Dermis blood vessel endothelial cell (primary cell): ENCODE data around the gene RNF207. TPM values are rescaled to one million over a fixed set of nuclear protein-coding genes. Genes with fewer than 3 reads are reported as not detected.

Source experiments
- DNase-seq: peaks from one replicate; pipeline ENCODE4 v3.0.0; 2010
- total RNA-seq: library from RNA; depleted of rRNA; stranded (reverse); fragments of >200 nt; gene quantifications from 2 replicates; pipeline ENCODE4 v1.2.3, GENCODE V29; 2014

The RNF207 gene
- total RNA-seq, 1 donor from 2014 or later, result 37.6 TPM

- no peak for DNase-seq
Measured at GRCh38 chr1:6251681-6252373, 45.9 kb downstream of the RNF207 start.

DNA sequence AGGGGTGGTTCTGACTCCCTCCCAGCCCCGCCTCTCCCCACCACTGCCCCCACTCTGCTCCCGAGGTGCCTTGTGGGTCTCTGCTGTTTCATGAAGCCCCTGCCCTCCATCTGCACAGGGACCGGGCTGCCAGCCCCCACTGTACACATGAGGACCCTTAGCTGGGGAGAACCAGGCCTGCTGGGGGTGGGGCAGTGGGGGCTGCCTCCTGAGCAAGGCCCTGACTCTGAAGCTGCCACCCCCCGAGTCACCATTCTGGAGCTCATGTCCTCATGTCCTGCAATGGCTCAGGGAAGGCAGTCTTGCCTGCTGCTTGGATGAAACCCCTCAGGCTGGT lies 46.4 kb downstream of the RNF207 start:
- DNase-seq, result no peak

GRCh38 chr1:6253380-6253779 lies 47.5 kb downstream of the RNF207 start:
- no peak for DNase-seq

- no peak for DNase-seq
Measured at GRCh38 chr1:6254691-6255090, 48.8 kb downstream of the RNF207 start.

DNA sequence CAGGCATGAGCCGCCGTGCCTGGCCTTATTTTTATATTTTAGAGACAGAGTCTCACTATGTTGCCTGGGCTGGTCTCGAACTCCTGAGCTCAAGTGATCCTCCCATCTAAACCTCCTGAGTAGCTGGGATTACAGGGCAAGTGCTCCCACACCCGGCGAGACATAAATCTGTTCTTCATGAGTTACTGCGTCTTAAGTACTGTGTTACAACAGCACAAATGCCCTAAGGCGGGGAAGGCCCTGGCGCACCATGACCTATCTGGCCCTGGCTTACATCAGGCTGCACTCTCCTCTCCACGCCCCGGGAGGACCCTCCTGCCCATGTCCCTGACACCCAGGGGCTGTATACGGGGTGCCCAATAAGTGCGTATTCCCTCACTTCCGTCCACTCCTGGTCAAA lies 50.7 kb downstream of the RNF207 start:
- DNase-seq, result no peak

DNA sequence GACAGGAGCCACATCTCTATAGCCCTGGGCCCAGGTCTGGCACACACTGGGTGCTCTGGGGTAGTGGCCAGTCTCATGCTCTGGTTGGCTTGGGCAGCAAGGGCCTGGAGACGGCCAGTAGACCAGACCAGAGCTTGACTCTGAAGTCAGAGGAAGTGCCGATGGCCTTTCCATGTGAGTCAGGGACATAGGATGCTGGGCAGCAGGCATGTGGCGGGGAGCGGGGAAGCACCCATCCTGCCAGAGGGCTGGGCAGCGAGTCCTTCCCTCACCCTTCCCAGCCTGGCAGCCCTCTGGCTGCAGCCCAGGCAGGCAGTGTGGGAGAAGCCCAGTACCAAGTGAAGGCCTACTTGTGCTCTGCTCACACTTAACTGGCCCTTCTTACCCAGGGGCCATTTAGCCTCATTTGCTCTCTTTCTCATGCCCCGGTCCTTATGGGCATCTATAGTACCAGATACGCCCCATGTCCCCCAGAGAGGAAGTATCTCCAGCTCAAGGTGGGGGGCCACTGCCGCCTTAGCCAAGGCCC lies 51.7 kb downstream of the RNF207 start:
- peak; percentile 25 for DNase-seq

DNA sequence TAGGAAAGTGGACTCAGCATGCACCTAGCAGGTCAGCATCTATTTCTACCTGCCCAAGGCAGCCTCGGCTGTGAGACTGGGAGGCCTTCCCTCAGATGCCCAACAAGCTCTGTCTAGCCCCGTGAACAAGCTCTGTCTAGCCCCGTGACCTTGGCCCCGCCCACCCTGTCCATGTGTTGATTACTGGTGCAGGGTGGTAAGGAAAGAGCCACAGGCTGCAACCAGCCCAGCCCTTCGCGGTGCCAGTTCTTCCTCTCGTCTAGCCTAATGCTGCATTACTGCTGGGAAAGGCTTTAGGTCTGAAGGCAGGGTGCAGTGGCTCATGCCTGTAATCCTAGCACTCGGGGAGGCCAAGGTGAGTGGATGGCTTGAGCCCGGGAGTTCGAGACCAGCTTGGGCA lies 52.8 kb downstream of the RNF207 start:
- no peak for DNase-seq

GRCh38 chr1:6259491-6260362 lies 53.8 kb downstream of the RNF207 start:
- peak; percentile 74 for DNase-seq

GRCh38 chr1:6260433-6260934 lies 54.6 kb downstream of the RNF207 start:
- DNase-seq, result peak; percentile 24

DNA sequence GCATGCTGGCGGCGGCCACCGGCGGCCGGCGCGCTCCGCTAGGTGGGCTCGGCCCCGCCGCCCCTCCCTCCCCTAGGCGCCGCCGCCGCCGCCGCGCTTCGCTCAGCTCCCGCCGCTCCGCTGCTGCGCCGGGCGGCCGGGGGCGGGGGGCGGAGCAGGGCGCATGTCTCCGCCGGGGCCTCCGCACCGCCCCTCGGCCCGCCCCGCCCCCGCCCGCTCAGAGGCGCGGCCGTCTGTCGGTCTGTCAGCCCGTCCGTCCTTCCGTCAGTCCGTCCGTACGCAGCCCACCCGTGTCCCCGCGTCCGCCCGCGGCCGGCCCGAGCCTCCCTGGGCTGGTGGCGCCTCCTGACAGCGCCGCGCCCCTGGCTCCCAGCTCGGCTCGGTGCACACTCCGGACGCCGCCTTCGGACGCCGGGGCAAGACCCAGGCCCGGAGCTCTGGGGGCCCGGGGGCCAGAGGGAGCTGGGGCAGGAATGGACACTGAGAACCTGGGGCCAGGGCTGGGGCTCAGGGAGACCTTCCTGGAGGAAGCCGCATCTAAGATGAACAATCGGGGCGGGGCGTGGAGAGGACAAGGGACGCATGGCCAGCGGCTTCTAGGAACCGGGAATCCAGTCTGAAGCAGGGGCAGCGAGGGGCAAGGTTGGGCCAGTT lies 55.2 kb downstream of the RNF207 start, which contains the start of gene GPR153:
Gene GPR153 (minus strand): TSS at position 138 of the 654 bp plus-strand sequence. CDS start 6,193 bp downstream, outside the sequence.
- peak; percentile 54 for DNase-seq

DNA sequence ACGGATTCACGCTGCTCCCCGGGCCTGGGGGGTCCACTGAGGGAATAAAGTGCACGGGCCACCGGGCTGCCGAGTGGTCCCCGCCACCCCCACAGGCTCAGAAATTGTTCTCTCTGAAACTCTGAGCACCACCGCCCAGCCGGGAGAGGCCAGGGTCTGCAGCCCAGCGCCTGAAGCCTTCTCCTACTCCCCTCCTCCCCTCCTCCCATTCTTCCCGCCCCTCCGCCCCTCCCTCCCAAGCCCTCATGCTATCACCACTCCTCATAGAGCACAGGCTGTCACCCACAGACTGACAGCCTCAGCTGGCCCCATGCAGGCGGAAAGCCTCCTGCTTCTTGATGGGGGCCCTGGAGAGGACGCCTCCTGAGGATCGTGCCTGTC lies 55.7 kb downstream of the RNF207 start:
- no peak for DNase-seq

- no peak for DNase-seq
Measured at GRCh38 chr1:6262555-6263420, 56.9 kb downstream of the RNF207 start.

- DNase-seq, result no peak
Measured at GRCh38 chr1:6263716-6264115, 57.8 kb downstream of the RNF207 start.

GRCh38 chr1:6265151-6265550 lies 59.2 kb downstream of the RNF207 start:
- DNase-seq, result no peak

DNA sequence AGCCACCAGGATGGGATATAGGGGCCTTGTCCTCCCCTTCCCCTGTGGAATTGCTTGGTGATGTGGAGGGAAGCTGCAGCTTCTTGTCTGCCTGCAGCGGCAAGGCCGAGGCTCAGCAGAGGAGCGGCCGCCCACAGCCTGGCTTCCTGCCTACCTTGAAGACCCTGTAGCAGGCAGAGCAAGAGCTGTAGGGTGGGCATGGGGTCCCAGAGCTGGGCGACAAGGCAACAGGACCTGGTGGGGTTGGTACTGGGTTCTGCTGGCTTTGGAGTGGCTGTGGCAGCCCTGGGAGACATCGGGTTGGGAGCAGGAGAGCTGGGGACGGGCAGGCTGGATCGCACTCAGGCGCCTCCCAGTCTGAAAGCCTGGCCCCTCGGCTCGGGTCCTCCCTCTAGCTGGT lies 60.7 kb downstream of the RNF207 start:
- no peak for DNase-seq

DNA sequence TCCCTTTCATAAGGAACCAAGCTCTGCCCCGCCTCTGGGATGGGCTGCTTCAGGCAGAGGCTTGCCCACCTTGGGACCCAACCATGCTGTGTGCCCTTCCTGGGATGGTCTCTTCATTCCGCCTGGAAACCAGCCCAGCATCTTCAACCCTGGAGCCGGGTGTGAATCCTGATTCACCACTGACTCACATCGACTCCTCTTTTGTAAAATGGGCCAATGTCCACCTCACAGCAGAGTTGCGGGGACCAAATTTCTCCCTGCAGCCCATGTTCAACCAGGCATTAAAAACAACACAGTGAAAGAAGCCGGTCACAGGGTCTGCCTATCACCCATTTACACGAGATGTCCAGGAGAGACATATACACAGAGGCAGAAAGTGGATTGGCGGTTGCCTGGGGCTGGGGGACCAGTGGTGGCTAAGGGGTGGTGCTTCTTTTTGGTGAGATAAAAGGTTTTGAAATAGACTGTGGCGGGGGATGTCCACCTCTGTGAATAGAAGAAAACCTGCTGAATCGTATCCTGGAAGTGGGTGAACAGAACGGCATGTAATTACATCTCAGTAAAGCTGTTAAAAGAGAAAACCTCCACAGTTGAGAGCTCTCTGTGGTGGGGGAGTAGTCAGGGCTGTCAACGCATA lies 61.9 kb downstream of the RNF207 start:
- no peak for DNase-seq

DNA sequence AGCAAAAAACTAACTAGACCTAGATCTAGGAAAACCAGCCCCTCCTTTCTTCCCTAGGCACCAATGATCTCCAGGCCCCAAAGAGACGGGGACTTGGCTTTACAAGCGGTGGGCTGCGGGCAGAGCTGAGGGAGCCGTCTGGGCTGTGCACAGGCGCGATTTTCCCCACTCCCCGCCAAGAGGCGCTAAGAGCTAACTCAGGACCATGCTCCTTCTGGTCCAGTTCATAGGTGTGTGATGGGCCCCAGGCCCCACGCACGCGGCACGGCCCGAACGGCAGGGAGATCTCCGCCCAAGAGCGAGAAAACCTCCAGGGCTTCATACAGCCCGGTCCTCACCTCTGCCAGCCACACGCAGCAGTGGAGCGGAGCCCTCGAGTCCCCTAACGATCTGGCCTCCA lies 62.5 kb downstream of the RNF207 start:
- DNase-seq, result no peak

GRCh38 chr1:6269296-6269695 lies 63.4 kb downstream of the RNF207 start:
- no peak for DNase-seq

- DNase-seq, result no peak
Measured at GRCh38 chr1:6269720-6270400, 63.9 kb downstream of the RNF207 start.

DNA sequence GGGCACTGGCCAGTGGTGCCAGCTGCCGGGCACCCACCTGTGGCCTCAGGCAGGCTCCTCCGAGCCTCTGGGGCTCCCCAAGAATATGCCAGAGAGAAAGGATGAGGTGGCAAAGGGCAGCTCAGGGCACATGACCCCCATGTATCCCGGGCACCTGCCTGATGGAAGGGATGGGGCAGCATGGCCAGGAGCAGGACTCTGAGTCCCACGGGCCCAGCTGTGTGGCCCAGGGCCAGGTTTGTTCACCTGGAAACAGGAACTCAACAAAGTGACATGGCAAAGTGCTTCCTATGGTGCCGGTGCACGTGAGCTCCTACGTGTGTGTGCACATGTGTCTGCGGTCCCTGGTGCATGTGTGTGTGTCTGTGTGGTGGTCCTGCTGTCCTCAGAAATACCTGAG lies 64.5 kb downstream of the RNF207 start:
- no peak for DNase-seq
